Urinary bladder (tissue), 4 donors: ENCODE data around the gene IFNK. TPM values are rescaled to one million over a fixed set of nuclear protein-coding genes. Genes with fewer than 3 reads are reported as not detected.

Experiments used
- DNase-seq: peaks from one replicate; pipeline ENCODE4 v3.0.0-alpha.2; 2015; ENCODE audit errors: extremely low spot score
- H3K27ac ChIP-seq: one replicate; pipeline ENCODE4 v1.5.1; 2013; ENCODE audit warnings: low read depth, mild to moderate bottlenecking, moderate library complexity
- H3K36me3 ChIP-seq: one replicate; pipeline ENCODE4 v1.6.1; 2013; ENCODE audit warnings: mild to moderate bottlenecking, moderate library complexity; ENCODE audit not compliant: insufficient read depth
- H3K4me1 ChIP-seq: one replicate; pipeline ENCODE4 v1.6.1; 2013; ENCODE audit warnings: mild to moderate bottlenecking, moderate library complexity; ENCODE audit not compliant: insufficient read depth
- H3K4me3 ChIP-seq: one replicate; pipeline ENCODE4 v1.5.1; 2013; ENCODE audit warnings: low read depth, low read length
- WGBS: extraction: QIAGEN DNeasy Blood & Tissue Kit; methylation state at CpG from one replicate; pipeline ENCODE4 v1.1.7; 2013; 5-methylcytosine and 5-hydroxymethylcytosine counted together
- polyA plus RNA-seq: library from polyadenylated mRNA; stranded (reverse); fragments of 200-250 nt; gene quantifications from one replicate; pipeline ENCODE4 v1.2.3, GENCODE V29; 2013
- total RNA-seq: library from RNA; depleted of rRNA; stranded (reverse); fragments of >200 nt; gene quantifications from one replicate; pipeline ENCODE4 v1.2.3, GENCODE V29; 2014
- donor health status: healthy with polysubstance abuse.
- donor health status: healthy.

The IFNK gene
- total and polyA plus RNA-seq, 2 donors = not detected

DNA sequence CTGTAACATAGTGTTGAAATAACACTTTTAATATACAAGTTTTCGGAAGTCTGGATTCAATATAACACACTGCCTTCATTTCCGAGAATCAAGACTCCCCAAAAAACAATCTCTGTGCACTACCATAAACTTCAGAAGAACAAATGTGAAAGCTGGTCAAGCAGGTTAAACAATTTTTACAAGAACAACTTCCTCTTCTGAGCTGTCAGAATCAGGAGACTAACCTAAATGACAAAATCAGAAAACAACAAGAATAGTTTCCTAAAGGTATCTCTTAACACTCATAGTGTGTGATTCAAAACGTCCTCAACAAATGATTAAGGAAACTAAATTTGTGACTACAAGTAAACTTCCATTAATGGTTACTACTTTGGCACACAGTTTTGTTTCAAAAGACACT, 37.6 kb downstream of the IFNK start:
- 77% methylated on average over 3 of the region's 3 CpGs for WGBS
- no peaks in the 10 kb centered on the region for H3K4me1 ChIP-seq
- H3K27ac ChIP-seq = no peak overlapping the region
- no peak for DNase-seq
- no peaks in the 10 kb centered on the region for H3K36me3 ChIP-seq
- H3K4me3 ChIP-seq = no peak overlapping the region

DNA sequence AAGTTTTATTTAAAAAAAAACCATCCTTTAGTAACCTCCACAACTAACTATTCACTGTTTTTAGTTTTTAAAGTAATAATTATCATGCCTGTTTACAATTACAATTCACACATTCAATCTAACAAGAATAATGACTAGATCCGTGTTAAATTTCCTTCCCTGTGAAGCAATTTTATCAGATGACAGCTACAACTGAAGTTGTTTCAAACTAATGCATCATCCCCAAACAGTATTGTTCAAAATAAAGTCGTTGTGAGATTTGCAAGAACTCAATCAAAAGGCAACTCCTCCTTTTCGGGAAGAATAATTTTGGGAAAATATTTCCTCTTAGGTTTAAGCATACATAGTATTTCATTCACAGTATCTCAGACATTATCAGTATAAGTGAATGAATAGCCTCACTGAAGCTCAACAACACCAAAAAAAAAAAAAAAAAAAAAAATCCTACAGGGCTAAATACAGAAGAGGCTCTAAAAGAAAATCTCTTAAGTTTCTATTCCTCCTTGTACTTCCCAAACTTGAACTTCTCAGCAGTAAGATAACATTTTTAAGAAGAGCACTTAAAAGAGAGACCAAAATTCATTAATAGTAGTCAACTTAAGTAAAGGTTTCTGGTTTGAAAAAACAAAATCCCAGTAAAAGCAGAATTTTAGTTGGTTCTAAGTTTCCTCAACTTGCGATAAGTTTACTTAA, 39.8 kb downstream of the IFNK start:
- H3K27ac ChIP-seq = no peak overlapping the region
- no peak overlapping the region for H3K4me3 ChIP-seq
- no peaks in the 10 kb centered on the region for H3K4me1 ChIP-seq
- whole genome bisulfite sequencing = 89% methylated on average over 4 of the region's 4 CpGs
- H3K36me3 ChIP-seq = no peaks in the 10 kb centered on the region
- no peak for DNase-seq

DNA sequence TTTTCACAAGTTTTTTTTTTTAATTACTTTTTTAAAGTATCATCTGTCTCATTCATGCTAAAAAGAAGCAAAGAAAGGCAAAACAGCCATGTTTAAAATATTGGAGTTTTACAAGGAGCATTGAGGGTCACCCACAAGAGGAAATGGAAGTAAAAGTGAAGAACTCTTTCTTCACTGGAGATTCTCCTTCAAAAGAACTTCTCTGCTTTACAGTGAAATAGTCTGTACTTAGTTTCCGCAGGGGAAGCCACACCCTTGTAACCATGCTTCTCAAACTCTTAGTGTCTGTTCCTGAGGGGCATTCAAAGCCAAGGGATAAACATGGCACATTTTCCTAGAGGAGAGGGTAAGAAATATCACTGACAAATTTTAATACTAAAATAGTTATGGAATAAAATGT, 40.6 kb downstream of the IFNK start:
- Histone ChIP-seq H3K4me3 (no peak overlapping the region), H3K36me3 (no peaks in the 10 kb centered on the region), H3K27ac (no peak overlapping the region), H3K4me1 (no peaks in the 10 kb centered on the region)
- 96% methylated on average over 1 of the region's 1 CpG for whole genome bisulfite sequencing
- DNase-seq = no peak

DNA sequence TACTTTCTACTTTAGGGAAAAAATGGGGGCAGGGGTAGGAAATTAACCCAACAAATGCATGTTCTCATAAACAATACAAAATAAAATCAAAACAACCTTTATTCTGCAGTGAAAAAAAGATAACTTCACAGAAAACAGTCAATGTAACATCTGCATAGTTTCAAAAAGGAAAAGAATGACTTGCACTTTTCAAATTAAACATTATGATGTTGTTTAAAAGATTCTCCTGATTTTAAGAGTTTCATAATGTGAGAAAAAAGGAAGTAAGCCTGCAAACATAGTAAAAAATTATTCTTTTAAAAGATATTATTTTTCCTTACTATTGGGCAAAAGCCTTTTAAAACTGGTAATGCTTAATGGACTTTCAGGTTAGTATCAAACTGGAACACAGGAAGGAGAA, 41.6 kb downstream of the IFNK start:
- no peak overlapping the region for H3K4me3 ChIP-seq
- no peaks in the 10 kb centered on the region for H3K36me3 ChIP-seq
- H3K27ac ChIP-seq = no peak overlapping the region
- no peak for DNase-seq
- H3K4me1 ChIP-seq = no peaks in the 10 kb centered on the region

DNA sequence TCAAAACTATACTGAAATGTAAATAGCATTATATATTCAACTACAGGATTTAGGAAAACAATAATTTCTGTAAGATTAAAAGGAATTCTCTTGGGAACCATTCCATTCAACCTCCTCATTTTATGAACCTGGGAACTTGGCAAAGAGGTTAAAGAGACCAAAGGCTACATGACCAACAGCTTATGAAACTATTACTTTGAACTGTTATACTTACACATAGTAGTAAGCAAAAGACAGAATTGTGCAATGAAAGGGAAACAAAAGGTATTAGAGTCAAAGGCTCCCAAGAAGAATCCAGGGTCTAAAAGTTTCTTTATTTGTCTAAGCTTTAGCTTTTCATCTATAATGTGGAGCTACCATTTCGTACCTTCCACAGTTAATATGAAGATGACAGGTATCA, 42.0 kb downstream of the IFNK start:
- whole genome bisulfite sequencing = 96% methylated on average over 1 of the region's 1 CpG
- no peak overlapping the region for H3K4me3 ChIP-seq
- no peaks in the 10 kb centered on the region for H3K36me3 ChIP-seq
- H3K4me1 ChIP-seq = no peaks in the 10 kb centered on the region
- DNase-seq = no peak
- H3K27ac ChIP-seq = no peak overlapping the region

GRCh38 chr9:27569406-27569805, 45.3 kb downstream of the IFNK start:
- Histone ChIP-seq H3K27ac (no peak overlapping the region), H3K4me3 (no peak overlapping the region), H3K36me3 (no peaks in the 10 kb centered on the region), H3K4me1 (no peaks in the 10 kb centered on the region)
- no peak for DNase-seq
- 62% methylated on average over 2 of the region's 2 CpGs for WGBS

DNA sequence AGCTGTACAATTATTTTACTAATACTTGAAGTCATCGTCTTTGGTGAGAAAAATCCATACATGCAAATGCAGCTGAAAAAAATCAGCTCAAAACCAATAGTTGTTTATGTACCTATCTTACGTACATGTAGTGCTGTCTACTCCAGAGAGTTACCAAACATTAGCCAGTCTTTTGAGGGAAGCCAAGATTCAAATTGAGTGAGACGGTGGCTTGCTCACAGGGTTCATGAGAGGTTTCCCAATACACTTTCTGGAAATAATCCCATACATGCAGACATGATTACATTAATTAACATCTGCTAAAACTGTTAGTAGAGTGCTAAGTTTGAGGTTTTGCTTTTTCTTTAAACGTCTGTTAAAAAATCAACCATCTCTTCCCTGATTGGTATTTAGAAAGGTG, 46.9 kb downstream of the IFNK start:
- no peaks in the 10 kb centered on the region for H3K36me3 ChIP-seq
- 96% methylated on average over 4 of the region's 4 CpGs for WGBS
- H3K4me1 ChIP-seq = no peaks in the 10 kb centered on the region
- no peak for DNase-seq
- no peak overlapping the region for H3K27ac ChIP-seq
- no peak overlapping the region for H3K4me3 ChIP-seq

- DNase-seq = no peak
- Histone ChIP-seq H3K4me3 (no peak overlapping the region), H3K36me3 (no peaks in the 10 kb centered on the region), H3K27ac (no peak overlapping the region), H3K4me1 (no peaks in the 10 kb centered on the region)
- 52% methylated on average over 3 of the region's 3 CpGs for WGBS
Measured at GRCh38 chr9:27572061-27572460, 48.0 kb downstream of the IFNK start.

DNA sequence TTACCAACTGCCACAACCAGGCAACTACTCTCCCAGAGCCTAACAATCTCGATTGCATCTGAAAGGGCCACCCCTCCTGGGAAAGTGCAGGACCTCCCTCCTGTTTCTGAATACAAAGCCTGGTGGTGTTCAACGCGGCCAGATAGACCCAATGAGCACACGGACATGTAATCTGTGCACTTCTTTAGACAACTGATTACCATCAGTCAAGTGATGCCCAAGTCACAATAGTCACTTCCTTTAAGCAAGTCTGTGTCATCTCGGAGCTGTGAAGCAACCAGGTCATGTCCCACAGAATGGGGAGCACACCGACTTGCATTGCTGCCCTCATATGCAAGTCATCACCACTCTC, 48.5 kb downstream of the IFNK start:
- Histone ChIP-seq H3K4me1 (no peaks in the 10 kb centered on the region), H3K36me3 (no peaks in the 10 kb centered on the region), H3K4me3 (peak overlapping the region; percentile 64), H3K27ac (peak overlapping the region; percentile 93)
- 2% methylated on average over 6 of the region's 6 CpGs for WGBS
- DNase-seq = peak; percentile 46

GRCh38 chr9:27572918-27573633, 49.0 kb downstream of the IFNK start, which contains the start of gene C9orf72:
Gene C9orf72, minus strand, starts transcription at chr9:27573481. Its CDS starts 6,361 bp downstream, at chr9:27567120.
- Histone ChIP-seq H3K36me3 (no peaks in the 10 kb centered on the region), H3K27ac (peak within 1 kb of the TSS; percentile 93), H3K4me1 (no peaks in the 10 kb centered on the region), H3K4me3 (peak within 1 kb of the TSS; percentile 64)
- WGBS = under 1% methylated on average over 72 of the region's 72 CpGs
- no peak for DNase-seq

DNA sequence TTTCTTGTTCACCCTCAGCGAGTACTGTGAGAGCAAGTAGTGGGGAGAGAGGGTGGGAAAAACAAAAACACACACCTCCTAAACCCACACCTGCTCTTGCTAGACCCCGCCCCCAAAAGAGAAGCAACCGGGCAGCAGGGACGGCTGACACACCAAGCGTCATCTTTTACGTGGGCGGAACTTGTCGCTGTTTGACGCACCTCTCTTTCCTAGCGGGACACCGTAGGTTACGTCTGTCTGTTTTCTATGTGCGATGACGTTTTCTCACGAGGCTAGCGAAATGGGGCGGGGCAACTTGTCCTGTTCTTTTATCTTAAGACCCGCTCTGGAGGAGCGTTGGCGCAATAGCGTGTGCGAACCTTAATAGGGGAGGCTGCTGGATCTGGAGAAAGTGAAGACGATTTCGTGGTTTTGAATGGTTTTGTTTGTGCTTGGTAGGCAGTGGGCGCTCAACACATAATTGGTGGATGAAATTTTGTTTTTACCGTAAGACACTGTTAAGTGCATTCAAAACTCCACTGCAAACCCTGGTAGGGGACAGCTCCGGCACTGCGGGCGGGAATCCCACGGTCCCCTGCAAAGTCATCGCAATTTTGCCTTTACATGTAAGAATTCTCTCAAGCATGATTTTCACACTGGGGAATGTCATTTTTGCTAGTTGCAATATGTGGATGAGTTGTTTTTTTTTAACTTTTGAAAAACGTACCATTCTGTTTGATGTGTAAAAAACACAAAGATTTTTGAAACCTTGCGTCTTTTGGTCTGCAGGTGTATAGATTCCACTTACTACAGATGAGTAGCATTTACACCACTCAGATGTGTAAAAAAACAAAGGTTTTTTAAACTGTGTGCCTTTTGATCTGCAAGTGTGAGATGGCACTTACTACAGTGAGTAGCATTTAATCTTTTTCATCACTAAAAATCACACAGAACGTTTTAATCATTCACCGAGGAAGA, 49.8 kb downstream of the IFNK start:
- peak; percentile 98 for DNase-seq
- 2% methylated on average over 35 of the region's 35 CpGs for WGBS
- H3K4me1 ChIP-seq = no peaks in the 10 kb centered on the region
- H3K4me3 ChIP-seq = peak overlapping the region; percentile 64
- H3K27ac ChIP-seq = peak overlapping the region; percentile 81
- H3K36me3 ChIP-seq = no peaks in the 10 kb centered on the region
